Measurements from ENCODE around the gene GOLIM4.

Gene GOLIM4

DNA sequence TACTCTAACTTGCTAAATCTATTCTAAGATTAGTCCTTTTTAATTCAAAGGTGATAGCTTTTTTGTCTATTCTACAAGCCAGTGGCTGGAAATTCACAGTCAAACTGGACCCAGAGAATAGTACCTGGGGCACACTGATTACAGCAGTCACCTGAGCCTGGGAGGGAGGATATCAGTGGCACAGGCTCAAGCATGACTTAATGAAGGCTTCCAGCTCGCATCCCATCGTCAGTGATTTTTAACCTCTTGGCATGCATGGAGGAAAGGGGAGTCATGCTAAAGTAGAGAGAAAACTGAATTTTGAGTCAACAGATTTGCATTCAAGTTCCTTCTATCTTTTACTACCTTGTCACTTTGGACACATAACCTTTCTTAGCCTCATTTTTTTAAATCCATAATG is 24.8 kb downstream of the GOLIM4 start:
- DNase-seq (ENCODE audit: low read depth), result no peak
- TF ChIP-seq, protein P1, sequence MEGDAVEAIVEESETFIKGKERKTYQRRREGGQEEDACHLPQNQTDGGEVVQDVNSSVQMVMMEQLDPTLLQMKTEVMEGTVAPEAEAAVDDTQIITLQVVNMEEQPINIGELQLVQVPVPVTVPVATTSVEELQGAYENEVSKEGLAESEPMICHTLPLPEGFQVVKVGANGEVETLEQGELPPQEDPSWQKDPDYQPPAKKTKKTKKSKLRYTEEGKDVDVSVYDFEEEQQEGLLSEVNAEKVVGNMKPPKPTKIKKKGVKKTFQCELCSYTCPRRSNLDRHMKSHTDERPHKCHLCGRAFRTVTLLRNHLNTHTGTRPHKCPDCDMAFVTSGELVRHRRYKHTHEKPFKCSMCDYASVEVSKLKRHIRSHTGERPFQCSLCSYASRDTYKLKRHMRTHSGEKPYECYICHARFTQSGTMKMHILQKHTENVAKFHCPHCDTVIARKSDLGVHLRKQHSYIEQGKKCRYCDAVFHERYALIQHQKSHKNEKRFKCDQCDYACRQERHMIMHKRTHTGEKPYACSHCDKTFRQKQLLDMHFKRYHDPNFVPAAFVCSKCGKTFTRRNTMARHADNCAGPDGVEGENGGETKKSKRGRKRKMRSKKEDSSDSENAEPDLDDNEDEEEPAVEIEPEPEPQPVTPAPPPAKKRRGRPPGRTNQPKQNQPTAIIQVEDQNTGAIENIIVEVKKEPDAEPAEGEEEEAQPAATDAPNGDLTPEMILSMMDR (conservative IDR thresholded peaks at IDR 0.05; ENCODE audit: control insufficient read depth, insufficient read depth, low read depth, low read length), result no peak
- no peak overlapping the region for H3K4me3 ChIP-seq (ENCODE audit: control insufficient read depth, low read depth, low read length)

DNA sequence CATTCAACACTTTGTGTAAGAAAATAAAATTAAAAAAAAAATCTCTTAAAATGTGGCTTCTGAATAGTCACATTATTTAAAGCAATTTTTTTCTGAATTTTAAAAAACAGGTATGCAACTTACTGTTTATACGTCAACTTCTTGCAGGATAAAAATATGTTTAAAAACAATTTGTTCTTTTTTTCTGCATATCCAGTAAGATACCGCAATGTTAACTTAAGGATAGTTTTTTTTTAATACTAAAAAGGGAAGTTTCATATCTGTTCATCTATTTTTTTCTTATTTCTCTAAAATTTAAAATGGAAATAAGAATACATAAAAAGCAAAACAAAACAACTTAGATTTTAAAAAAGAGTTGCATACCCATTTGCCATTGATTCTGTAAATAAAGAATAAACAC is 27.4 kb downstream of the GOLIM4 start:
- no peak for DNase-seq (ENCODE audit: low read depth)
- TF ChIP-seq, protein P1 (conservative IDR thresholded peaks at IDR 0.05; ENCODE audit: control insufficient read depth, insufficient read depth, low read depth, low read length), result no peak
- no peak overlapping the region for H3K4me3 ChIP-seq (ENCODE audit: control insufficient read depth, low read depth, low read length)

DNA sequence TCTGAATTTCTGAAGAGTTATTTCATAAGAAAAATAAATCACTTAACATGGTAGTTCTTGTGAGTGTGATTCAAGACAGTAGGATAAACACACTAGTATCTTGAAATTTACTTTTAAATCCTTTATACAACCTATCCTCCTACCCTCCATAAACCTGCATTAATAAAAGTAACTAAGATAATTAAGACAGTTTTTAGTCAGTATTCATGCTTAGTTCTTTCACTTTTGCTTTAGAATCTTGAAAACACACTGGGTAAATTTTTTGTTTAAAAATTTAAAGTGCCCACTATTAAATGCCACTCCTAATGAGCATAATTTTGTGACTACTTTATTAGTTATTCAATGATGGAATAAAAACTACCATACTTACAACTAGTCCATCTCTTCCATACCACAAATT is 28.8 kb downstream of the GOLIM4 start:
- no peak overlapping the region for H3K4me3 ChIP-seq (ENCODE audit: control insufficient read depth, low read depth, low read length)
- TF ChIP-seq, protein P1 (conservative IDR thresholded peaks at IDR 0.05; ENCODE audit: control insufficient read depth, insufficient read depth, low read depth, low read length), result no peak
- no peak for DNase-seq (ENCODE audit: low read depth)

DNA sequence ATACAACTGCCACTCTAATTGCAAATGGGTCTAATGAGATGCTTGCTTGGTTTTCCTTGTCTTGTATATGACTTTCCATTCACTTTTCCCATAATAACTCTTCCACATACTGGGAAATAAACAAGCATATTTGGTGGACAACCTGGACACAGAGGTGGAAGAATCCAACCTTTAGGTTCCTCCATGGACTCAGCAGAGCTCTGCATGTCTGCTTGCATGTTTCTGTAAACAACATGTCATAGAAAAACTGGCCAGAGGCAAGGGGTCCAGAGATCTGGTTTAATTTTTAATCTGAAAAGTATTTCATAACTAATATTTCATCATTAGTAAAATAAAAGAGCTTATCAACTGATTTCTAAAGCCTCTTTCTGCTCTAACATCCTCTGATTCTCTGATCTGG is 30.2 kb downstream of the GOLIM4 start:
- TF ChIP-seq, protein P1 (conservative IDR thresholded peaks at IDR 0.05; ENCODE audit: control insufficient read depth, insufficient read depth, low read depth, low read length), result no peak
- H3K4me3 ChIP-seq (ENCODE audit: control insufficient read depth, low read depth, low read length), result no peak overlapping the region
- DNase-seq (ENCODE audit: low read depth), result no peak

DNA sequence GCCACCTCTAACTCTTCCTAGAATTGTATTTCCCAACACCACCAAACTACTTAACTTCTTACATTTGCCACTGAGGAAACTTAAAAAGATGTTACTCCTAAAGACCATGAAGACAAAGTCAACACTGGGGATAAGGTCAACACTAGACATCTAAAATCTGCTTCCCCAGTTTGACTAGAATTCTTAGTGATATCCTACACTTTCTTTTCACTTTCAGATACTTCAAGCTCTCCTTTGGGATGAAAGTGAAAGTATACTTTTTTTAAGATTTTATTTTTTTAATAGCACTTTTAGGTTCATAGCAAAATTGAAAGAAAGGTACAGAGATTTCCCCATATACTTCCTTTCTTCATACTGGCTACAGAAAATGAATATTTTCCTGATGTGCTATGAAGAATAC is 32.6 kb downstream of the GOLIM4 start:
- TF ChIP-seq, protein P1 (conservative IDR thresholded peaks at IDR 0.05; ENCODE audit: control insufficient read depth, insufficient read depth, low read depth, low read length), result no peak
- DNase-seq (ENCODE audit: low read depth), result no peak
- no peak overlapping the region for H3K4me3 ChIP-seq (ENCODE audit: control insufficient read depth, low read depth, low read length)

DNA sequence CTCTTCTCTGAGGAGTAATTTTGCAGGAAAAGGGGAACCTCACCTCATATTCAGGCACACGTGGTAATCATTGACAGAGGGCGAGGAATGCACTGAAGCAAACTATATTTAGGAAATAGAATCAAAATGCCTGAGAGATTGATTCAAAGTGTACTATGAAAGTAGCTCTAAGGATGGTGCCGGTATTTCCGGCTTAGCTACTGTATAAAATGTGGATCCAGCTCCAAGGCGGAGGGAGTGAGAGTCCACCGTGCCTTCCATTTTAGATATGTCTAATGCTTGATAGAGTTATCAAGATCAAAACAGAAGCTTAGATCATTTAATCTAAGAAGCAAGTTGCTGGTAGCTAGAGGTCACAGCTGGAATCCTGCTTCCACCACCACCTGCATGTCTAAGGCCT is 33.0 kb downstream of the GOLIM4 start:
- TF ChIP-seq, protein P1 (conservative IDR thresholded peaks at IDR 0.05; ENCODE audit: control insufficient read depth, insufficient read depth, low read depth, low read length), result no peak
- no peak for DNase-seq (ENCODE audit: low read depth)
- H3K4me3 ChIP-seq (ENCODE audit: control insufficient read depth, low read depth, low read length), result no peak overlapping the region

DNA sequence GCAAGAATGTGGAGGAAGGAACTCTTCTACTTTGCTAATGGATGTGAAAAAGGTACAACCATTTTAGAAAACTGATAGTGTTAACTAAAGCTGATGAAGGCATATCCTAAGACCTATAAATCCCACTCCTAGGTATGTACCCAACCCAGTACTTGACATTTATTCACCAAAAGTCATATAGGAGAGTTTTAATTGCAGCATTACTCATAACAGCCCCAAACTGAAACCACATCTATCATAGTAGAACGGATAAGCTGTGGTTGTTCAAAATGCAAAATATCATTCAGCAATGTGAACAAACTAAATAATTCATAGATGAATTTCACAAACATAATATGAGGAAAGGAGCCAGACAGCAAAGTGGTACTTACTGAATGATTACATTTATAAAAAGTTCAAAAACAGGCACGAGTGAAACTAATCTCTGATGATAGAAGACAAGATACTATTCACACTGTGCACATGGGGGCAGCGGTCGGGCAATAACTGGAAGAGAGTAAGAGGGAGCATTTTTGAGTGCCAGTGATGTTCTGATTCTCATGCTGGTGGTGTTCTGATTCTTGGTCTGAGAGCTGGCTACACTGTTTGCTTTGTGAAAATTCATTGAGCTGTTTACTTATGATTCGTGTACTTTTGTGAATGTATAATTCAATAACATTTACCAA is 34.3 kb downstream of the GOLIM4 start:
- no peak for DNase-seq (ENCODE audit: low read depth)
- no peak overlapping the region for H3K4me3 ChIP-seq (ENCODE audit: control insufficient read depth, low read depth, low read length)
- TF ChIP-seq, protein P1 (conservative IDR thresholded peaks at IDR 0.05; ENCODE audit: control insufficient read depth, insufficient read depth, low read depth, low read length), result peak; percentile 1
